ENCODE results near the gene OR2T10.
"Not testable (repeated sequence)": the region's sequence is repeated elsewhere in the genome, so short reads cannot be mapped to it uniquely, and the experiment has no call there.

The OR2T10 gene

DNA sequence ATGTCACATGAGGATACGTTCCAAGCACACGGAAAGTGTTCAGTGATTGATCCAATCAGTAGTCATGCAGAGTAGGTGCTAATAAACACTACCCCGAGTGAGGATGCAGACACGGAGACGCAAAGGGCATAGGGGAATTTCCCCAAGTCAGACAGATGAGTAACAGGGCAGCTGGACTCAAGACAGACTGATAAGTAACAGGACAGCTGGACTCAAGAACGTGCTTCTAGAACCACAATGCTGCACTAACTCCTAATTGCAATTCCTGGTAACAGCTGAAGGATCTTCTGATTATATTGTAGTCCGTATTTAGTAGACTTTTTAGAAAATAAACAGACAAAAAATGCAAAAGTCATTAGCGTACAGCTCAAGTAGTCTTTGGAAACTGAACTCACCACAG is 1.9 kb upstream of the OR2T10 start:
- H3K27me3 ChIP-seq (ENCODE audit: control insufficient read depth, insufficient read depth, low read length, poor library complexity, severe bottlenecking) = no peaks in the 10 kb centered on the region

GRCh38 chr1:248596615-248597014 is 885 bp downstream of the OR2T10 start:
- no peaks in the 10 kb centered on the region for H3K27me3 ChIP-seq (ENCODE audit: control insufficient read depth, insufficient read depth, low read length, poor library complexity, severe bottlenecking)
- H3K36me3 ChIP-seq (ENCODE audit: control insufficient read depth, insufficient read depth, low read length) = no peaks in the 10 kb centered on the region
- 95 to 100% methylated on average over 2 of the region's 2 CpGs for WGBS, 2 experiments
- H3K4me1 ChIP-seq (ENCODE audit: control insufficient read depth, insufficient read depth, low read length) = no peaks in the 10 kb centered on the region
- H3K27ac ChIP-seq (ENCODE audit: insufficient read depth, low read depth, low read length, poor library complexity, severe bottlenecking) = no peak overlapping the region
- peaks cover 22% of the 10 kb centered on the region for H3K9me3 ChIP-seq (ENCODE audit: control insufficient read depth, low read length)
- no peak overlapping the region for H3K4me3 ChIP-seq (ENCODE audit: insufficient read depth, low read depth, low read length)

More for the DNA sequence above, 1.9 kb upstream of the OR2T10 start:
- Histone ChIP-seq H3K4me1 (ENCODE audit: control insufficient read depth, insufficient read depth, low read length) (no peaks in the 10 kb centered on the region), H3K36me3 (ENCODE audit: control insufficient read depth, insufficient read depth, low read length) (no peaks in the 10 kb centered on the region), H3K4me3 (ENCODE audit: insufficient read depth, low read depth, low read length) (no peak overlapping the region), H3K27ac (ENCODE audit: insufficient read depth, low read depth, low read length, poor library complexity, severe bottlenecking) (no peak overlapping the region), H3K9me3 (ENCODE audit: control insufficient read depth, low read length) (peaks cover 18% of the 10 kb centered on the region)
- WGBS, 2 experiments = 70 to 72% methylated on average over 8 of the region's 8 CpGs

DNA sequence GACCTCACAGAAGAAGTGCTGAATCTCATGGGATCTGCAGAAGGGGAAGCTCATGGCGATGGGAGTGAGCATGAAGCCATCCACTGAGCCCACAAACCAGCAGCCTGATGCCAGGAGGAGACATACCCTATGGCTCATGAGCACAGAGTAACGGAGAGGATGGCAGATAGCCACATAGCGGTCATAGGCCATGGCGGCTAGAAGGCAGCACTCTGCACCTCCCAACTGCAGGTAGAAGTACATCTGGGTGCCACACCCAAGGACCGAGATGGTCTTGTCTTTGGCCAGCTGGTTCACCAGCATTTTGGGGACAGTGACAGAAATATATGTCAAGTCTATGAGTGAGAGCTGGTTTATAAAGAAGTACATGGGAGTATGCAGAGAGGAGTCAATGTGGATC is 4.3 kb downstream of the OR2T10 start:
- H3K9me3 ChIP-seq (ENCODE audit: control insufficient read depth, low read length) = peaks cover 19% of the 10 kb centered on the region
- no peak overlapping the region for H3K27ac ChIP-seq (ENCODE audit: insufficient read depth, low read depth, low read length, poor library complexity, severe bottlenecking)
- no peak overlapping the region for H3K4me3 ChIP-seq (ENCODE audit: insufficient read depth, low read depth, low read length)
- WGBS, 2 experiments = 72% methylated on average over 5 of the region's 5 CpGs
- no peaks in the 10 kb centered on the region for H3K36me3 ChIP-seq (ENCODE audit: control insufficient read depth, insufficient read depth, low read length)
- H3K4me1 ChIP-seq (ENCODE audit: control insufficient read depth, insufficient read depth, low read length) = no peaks in the 10 kb centered on the region
- H3K27me3 ChIP-seq (ENCODE audit: control insufficient read depth, insufficient read depth, low read length, poor library complexity, severe bottlenecking) = no peaks in the 10 kb centered on the region

DNA sequence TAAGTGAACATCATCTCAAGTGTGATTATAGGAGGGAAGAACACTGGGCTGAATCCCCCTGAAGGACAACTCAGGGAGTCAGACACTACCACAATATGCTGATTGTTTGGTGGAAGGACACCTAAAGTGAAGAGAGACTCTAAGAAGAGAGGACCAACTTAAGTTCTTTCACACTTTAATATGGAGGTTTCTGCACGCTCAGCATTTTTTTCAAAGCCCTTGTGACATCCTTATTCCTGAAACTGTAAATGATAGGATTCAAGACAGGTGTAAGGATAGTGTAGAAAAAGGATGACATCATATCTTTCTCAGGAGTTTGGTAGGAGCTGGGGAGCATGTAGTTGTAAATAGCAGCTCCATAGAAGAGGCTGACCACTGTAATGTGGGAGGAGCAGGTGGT is 4.8 kb downstream of the OR2T10 start:
- no peak overlapping the region for H3K27ac ChIP-seq (ENCODE audit: insufficient read depth, low read depth, low read length, poor library complexity, severe bottlenecking)
- H3K9me3 ChIP-seq (ENCODE audit: control insufficient read depth, low read length) = peaks cover 18% of the 10 kb centered on the region
- no peaks in the 10 kb centered on the region for H3K4me1 ChIP-seq (ENCODE audit: control insufficient read depth, insufficient read depth, low read length)
- H3K27me3 ChIP-seq (ENCODE audit: control insufficient read depth, insufficient read depth, low read length, poor library complexity, severe bottlenecking) = no peaks in the 10 kb centered on the region
- H3K4me3 ChIP-seq (ENCODE audit: insufficient read depth, low read depth, low read length) = no peak overlapping the region
- WGBS, 2 experiments = 29 to 64% methylated on average over 1 of the region's 1 CpG
- no peaks in the 10 kb centered on the region for H3K36me3 ChIP-seq (ENCODE audit: control insufficient read depth, insufficient read depth, low read length)

DNA sequence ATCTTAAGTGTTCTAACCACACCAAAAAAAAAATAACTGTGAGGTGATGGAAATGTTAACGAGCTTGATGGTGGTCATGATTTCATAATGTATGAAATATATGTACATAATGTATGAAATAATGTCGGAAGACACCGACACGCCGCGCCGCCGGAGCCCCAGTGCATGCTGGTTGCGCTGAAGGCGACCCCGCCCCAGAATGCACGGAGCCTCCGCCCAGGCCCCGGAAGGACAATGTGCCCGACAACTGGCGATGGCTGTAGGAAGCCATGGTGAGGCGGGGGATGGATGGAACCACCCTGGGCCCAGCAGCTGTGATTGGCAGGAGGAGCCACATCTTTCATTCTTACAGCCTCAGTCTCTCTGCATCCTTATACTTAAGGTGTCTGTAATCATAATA is 7.4 kb downstream of the OR2T10 start:
- Histone ChIP-seq H3K27ac (ENCODE audit: insufficient read depth, low read depth, low read length, poor library complexity, severe bottlenecking) (no peak overlapping the region), H3K4me1 (ENCODE audit: control insufficient read depth, insufficient read depth, low read length) (no peaks in the 10 kb centered on the region), H3K4me3 (ENCODE audit: insufficient read depth, low read depth, low read length) (no peak overlapping the region), H3K36me3 (ENCODE audit: control insufficient read depth, insufficient read depth, low read length) (no peaks in the 10 kb centered on the region), H3K9me3 (ENCODE audit: control insufficient read depth, low read length) (peaks cover 12% of the 10 kb centered on the region), H3K27me3 (ENCODE audit: control insufficient read depth, insufficient read depth, low read length, poor library complexity, severe bottlenecking) (no peaks in the 10 kb centered on the region)
- WGBS, 2 experiments = 88 to 89% methylated on average over 17 of the region's 17 CpGs

DNA sequence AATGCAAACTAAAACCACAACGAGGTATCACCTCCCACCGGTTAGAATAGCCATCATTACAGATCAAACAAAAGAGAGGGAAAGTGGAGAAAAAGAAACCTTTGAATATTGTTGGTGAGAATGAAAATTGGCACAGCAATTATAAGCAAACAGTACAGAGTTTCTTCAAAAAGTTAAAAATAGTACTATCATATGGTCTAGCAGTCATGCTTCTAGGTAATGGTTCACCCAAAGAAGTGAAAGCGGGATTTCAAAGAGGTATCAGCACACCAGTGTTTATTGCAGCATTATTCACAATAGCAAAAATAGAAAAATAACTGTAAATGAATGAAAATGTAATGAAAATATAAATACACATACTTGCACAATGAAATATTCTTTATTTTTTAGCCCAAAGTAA is 8.2 kb downstream of the OR2T10 start:
- no peak overlapping the region for H3K27ac ChIP-seq (ENCODE audit: insufficient read depth, low read depth, low read length, poor library complexity, severe bottlenecking)
- no peaks in the 10 kb centered on the region for H3K36me3 ChIP-seq (ENCODE audit: control insufficient read depth, insufficient read depth, low read length)
- H3K27me3 ChIP-seq (ENCODE audit: control insufficient read depth, insufficient read depth, low read length, poor library complexity, severe bottlenecking) = no peaks in the 10 kb centered on the region
- 76% methylated on average over 3 of the region's 3 CpGs; no CpG with 5 or more reads in 1 of the 2 experiments for WGBS, 2 experiments
- no peak overlapping the region for H3K4me3 ChIP-seq (ENCODE audit: insufficient read depth, low read depth, low read length)
- no peaks in the 10 kb centered on the region for H3K4me1 ChIP-seq (ENCODE audit: control insufficient read depth, insufficient read depth, low read length)
- H3K9me3 ChIP-seq (ENCODE audit: control insufficient read depth, low read length) = peaks cover 12% of the 10 kb centered on the region

- Histone ChIP-seq H3K36me3 (ENCODE audit: control insufficient read depth, insufficient read depth, low read length) (no peaks in the 10 kb centered on the region), H3K27me3 (ENCODE audit: control insufficient read depth, insufficient read depth, low read length, poor library complexity, severe bottlenecking) (no peaks in the 10 kb centered on the region), H3K9me3 (ENCODE audit: control insufficient read depth, low read length) (peaks cover 2% of the 10 kb centered on the region), H3K4me1 (ENCODE audit: control insufficient read depth, insufficient read depth, low read length) (no peaks in the 10 kb centered on the region), H3K4me3 (ENCODE audit: insufficient read depth, low read depth, low read length) (no peak overlapping the region), H3K27ac (ENCODE audit: insufficient read depth, low read depth, low read length, poor library complexity, severe bottlenecking) (no peak overlapping the region)
- 83 to 94% methylated on average over 3 of the region's 3 CpGs for WGBS, 2 experiments
Observed at GRCh38 chr1:248585266-248585665, 12.2 kb downstream of the OR2T10 start.

- Histone ChIP-seq H3K4me1 (ENCODE audit: control insufficient read depth, insufficient read depth, low read length) (no peaks in the 10 kb centered on the region), H3K27ac (ENCODE audit: insufficient read depth, low read depth, low read length, poor library complexity, severe bottlenecking) (no peak overlapping the region), H3K27me3 (ENCODE audit: control insufficient read depth, insufficient read depth, low read length, poor library complexity, severe bottlenecking) (no peaks in the 10 kb centered on the region), H3K9me3 (ENCODE audit: control insufficient read depth, low read length) (no peaks in the 10 kb centered on the region), H3K36me3 (ENCODE audit: control insufficient read depth, insufficient read depth, low read length) (no peaks in the 10 kb centered on the region), H3K4me3 (ENCODE audit: insufficient read depth, low read depth, low read length) (no peak overlapping the region)
- WGBS, 2 experiments = 65 to 92% methylated on average over 6 to 9 of the region's 9 CpGs
Observed at GRCh38 chr1:248576260-248576980, 21.1 kb downstream of the OR2T10 start.

DNA sequence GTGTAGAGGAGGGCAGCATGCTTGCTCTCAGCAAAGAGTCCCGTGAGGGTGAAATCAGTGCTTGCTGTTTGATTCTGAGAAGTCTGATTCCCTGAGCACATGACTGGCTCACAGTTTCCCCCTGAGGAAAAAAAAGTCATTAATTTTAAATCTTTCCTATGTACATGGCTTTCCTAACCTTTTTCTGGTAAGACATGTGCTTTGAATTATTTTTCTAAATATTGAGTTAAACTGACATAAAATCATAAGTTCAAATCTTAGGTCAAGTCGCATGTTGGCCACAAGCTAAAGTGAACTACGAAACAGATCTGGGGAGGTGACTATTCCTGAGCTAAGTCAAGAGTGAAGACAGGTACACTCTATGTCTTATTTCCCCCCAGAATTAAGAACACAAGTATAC is 22.8 kb downstream of the OR2T10 start, which contains the start of gene OR2T34:
Gene OR2T34, minus strand, starts transcription at position 101 of the 400 bp plus-strand sequence. Its CDS starts 0 bp downstream, at position 101.
- 72 to 83% methylated on average over 2 to 3 of the region's 3 CpGs for WGBS, 2 experiments
- H3K4me1 ChIP-seq (ENCODE audit: control insufficient read depth, insufficient read depth, low read length); H3K27me3 ChIP-seq (ENCODE audit: control insufficient read depth, insufficient read depth, low read length, poor library complexity, severe bottlenecking); H3K36me3 ChIP-seq (ENCODE audit: control insufficient read depth, insufficient read depth, low read length); H3K27ac ChIP-seq (ENCODE audit: insufficient read depth, low read depth, low read length, poor library complexity, severe bottlenecking); H3K4me3 ChIP-seq (ENCODE audit: insufficient read depth, low read depth, low read length); H3K9me3 ChIP-seq (ENCODE audit: control insufficient read depth, low read length): not testable (repeated sequence)

- not testable (repeated sequence) for H3K36me3 ChIP-seq (ENCODE audit: control insufficient read depth, insufficient read depth, low read length); H3K4me1 ChIP-seq (ENCODE audit: control insufficient read depth, insufficient read depth, low read length); H3K4me3 ChIP-seq (ENCODE audit: insufficient read depth, low read depth, low read length); H3K27me3 ChIP-seq (ENCODE audit: control insufficient read depth, insufficient read depth, low read length, poor library complexity, severe bottlenecking); H3K27ac ChIP-seq (ENCODE audit: insufficient read depth, low read depth, low read length, poor library complexity, severe bottlenecking); H3K9me3 ChIP-seq (ENCODE audit: control insufficient read depth, low read length)
- 76 to 79% methylated on average over 3 to 6 of the region's 8 CpGs for WGBS, 2 experiments
Observed at GRCh38 chr1:248573856-248574255, 23.6 kb downstream of the OR2T10 start.
